Gastrocnemius medialis (tissue), 4 donors: ENCODE results near the gene AFAP1L1.

Experiments used
- CTCF ChIP-seq, 5 experiments: fragments of 450-650 bp in 3 of 5; fragments of 200-600 bp in 2 of 5; sonication (generic) in 2 of 5; IDR thresholded peaks in 4 of 5; conservative IDR thresholded peaks in 1 of 5; 1 replicate in 4 of 5; 2 replicates in 1 of 5; pipeline ENCODE4 v1.5.1; 2016 to 2019; ENCODE audit warnings: antibody characterized with exemption in 5 of 5, mild to moderate bottlenecking in 3 of 5, moderate library complexity in 3 of 5
- POLR2A ChIP-seq, 2 donors: fragments of 450-650 bp; IDR thresholded peaks; one replicate each; pipeline ENCODE4 v1.6.1; 2017; ENCODE audit warnings: antibody characterized with exemption in 2 of 2, mild to moderate bottlenecking in 2 of 2, moderate library complexity in 2 of 2

- no peak for TF ChIP-seq CTCF (IDR thresholded peaks at IDR 0.05 in 4 of 5, conservative IDR thresholded peaks at IDR 0.05 in 1 of 5)
- no peak for TF ChIP-seq POLR2A (IDR thresholded peaks at IDR 0.05)
Measured at GRCh38 chr5:149279661-149280060, 8.0 kb downstream of the AFAP1L1 start.
